Esophagus muscularis mucosa (tissue), 4 donors: ENCODE measurements around the gene CPEB3. TPM values are rescaled to one million over a fixed set of nuclear protein-coding genes. Genes with fewer than 3 reads are reported as not detected.

Experiments used
- DNase-seq: peaks from one replicate; pipeline ENCODE4 v3.0.0-alpha.2; 2017; ENCODE audit errors: extremely low spot score
- H3K27ac ChIP-seq, 4 donors: fragments of 200-600 bp; sonication (generic); replicated peaks in 1 of 4; 1 replicate in 3 of 4; 2 replicates in 1 of 4; pipeline ENCODE4 v1.5.1; 2016 to 2019; ENCODE audit warnings: mild to moderate bottlenecking in 1 of 4
- H3K27me3 ChIP-seq, 4 donors: fragments of 200-600 bp; sonication (generic); one replicate each; pipeline versions ENCODE4 v1.5.1 to v1.6.0; 2016 to 2019
- H3K36me3 ChIP-seq, 4 donors: fragments of 200-600 bp; sonication (generic); one replicate each; pipeline ENCODE4 v1.5.1; 2016 to 2019
- H3K4me1 ChIP-seq, 4 donors: fragments of 200-600 bp; sonication (generic); one replicate each; pipeline ENCODE4 v1.5.1; 2016 to 2019
- H3K4me3 ChIP-seq, 4 donors: fragments of 200-600 bp; sonication (generic); 1 replicate in 2 of 4; 2 replicates in 2 of 4; pipeline ENCODE4 v1.5.1; 2016 to 2019; ENCODE audit warnings: mild to moderate bottlenecking in 4 of 4, moderate library complexity in 1 of 4
- H3K9me3 ChIP-seq, 4 donors: fragments of 200-600 bp; sonication (generic); 1 replicate in 3 of 4; 2 replicates in 1 of 4; pipeline ENCODE4 v1.5.1; 2016 to 2019
- CTCF ChIP-seq, 3 experiments: fragments of 200-600 bp in 2 of 3; fragments of 450-650 bp in 1 of 3; sonication (generic) in 2 of 3; IDR thresholded peaks; one replicate each; pipeline ENCODE4 v1.5.1; 2017 to 2019; ENCODE audit warnings: antibody characterized with exemption in 3 of 3, mild to moderate bottlenecking in 2 of 3, moderate library complexity in 1 of 3
- EP300 ChIP-seq: sonication (generic); formaldehyde crosslinking; IDR thresholded peaks from one replicate; pipeline ENCODE4 v1.6.1; 2017; ENCODE audit warnings: antibody characterized with exemption
- POLR2A ChIP-seq: fragments of 450-650 bp; IDR thresholded peaks from one replicate; pipeline ENCODE4 v1.6.1; 2017; ENCODE audit warnings: antibody characterized with exemption, moderate library complexity, mild to moderate bottlenecking, low read depth
- POLR2AphosphoS5 ChIP-seq, 2 donors: sonication (generic); formaldehyde crosslinking; IDR thresholded peaks; one replicate each; pipeline ENCODE4 v1.6.1; 2017; ENCODE audit warnings: antibody characterized with exemption in 2 of 2
- WGBS: methylation state at CpG from one replicate; pipeline ENCODE4 v1.1.5; 2018; 5-methylcytosine and 5-hydroxymethylcytosine counted together
- intact Hi-C: fragments of 100-400 bp; cut with DNase I; formaldehyde crosslinking; loops from one replicate; pipeline ENCODE4 v1.15.1; 2023
- total RNA-seq, 4 donors: library from RNA; depleted of rRNA; stranded (reverse); fragments of >200 nt; gene quantifications; one replicate each; pipeline versions ENCODE4 v1.1.0 to v1.2.1, GENCODE V29; 2016

Gene CPEB3
- total RNA-seq, 4 donors from 2014 or later, result 6.8 to 11.0 (median 10.4) TPM

- Histone ChIP-seq H3K27me3 (no peaks in the 10 kb centered on the region), H3K9me3 (no peaks in the 10 kb centered on the region), H3K4me3 (no peak overlapping the region), H3K36me3 (peaks cover 0 to 8% (median 3%) of the 10 kb centered on the region in 4 donors), H3K27ac (no peak overlapping the region), H3K4me1 (peaks cover 2 to 11% (median 4%) of the 10 kb centered on the region in 4 donors)
- WGBS, result 43% methylated on average over 1 of the region's 1 CpG
- DNase-seq, result no peak
- TF ChIP-seq EP300 (no peak), POLR2AphosphoS5 (IDR thresholded peaks at IDR 0.05) (no peak), CTCF (IDR thresholded peaks at IDR 0.05) (no peak), POLR2A (no peak)
- intact Hi-C loops, result no loop called here
These were observed 88.3 kb downstream of the CPEB3 start for GRCh38 chr10:92202536-92202935.

GRCh38 chr10:92200564-92200963 lies 90.3 kb downstream of the CPEB3 start:
- Histone ChIP-seq H3K9me3 (no peaks in the 10 kb centered on the region), H3K36me3 (no peaks in the 10 kb centered on the region), H3K27me3 (no peaks in the 10 kb centered on the region), H3K4me3 (no peak overlapping the region), H3K4me1 (peaks cover 0 to 16% (median 4%) of the 10 kb centered on the region in 4 donors), H3K27ac (no peak overlapping the region)
- intact Hi-C loops, result no loop called here
- 85% methylated on average over 1 of the region's 1 CpG for WGBS
- TF ChIP-seq EP300, result no peak
- no peak for TF ChIP-seq POLR2AphosphoS5 (IDR thresholded peaks at IDR 0.05)
- no peak for DNase-seq

- H3K27me3 ChIP-seq, result no peaks in the 10 kb centered on the region
- peaks cover 0 to 41% (median 5%) of the 10 kb centered on the region in 4 donors for H3K36me3 ChIP-seq
- no peak overlapping the region for H3K4me3 ChIP-seq
- intact Hi-C loops, result no loop called here
- no peaks in the 10 kb centered on the region for H3K9me3 ChIP-seq
- 93% methylated on average over 2 of the region's 2 CpGs for WGBS
- DNase-seq, result no peak
- TF ChIP-seq POLR2A, result no peak
- no peak for TF ChIP-seq EP300
- no peak for TF ChIP-seq CTCF (IDR thresholded peaks at IDR 0.05)
- no peak for TF ChIP-seq POLR2AphosphoS5 (IDR thresholded peaks at IDR 0.05)
- no peak overlapping the region for H3K27ac ChIP-seq
- H3K4me1 ChIP-seq, result no peaks in the 10 kb centered on the region
These were observed 103.8 kb downstream of the CPEB3 start for GRCh38 chr10:92187101-92187500.

GRCh38 chr10:92184977-92185376 lies 105.9 kb downstream of the CPEB3 start:
- 82% methylated on average over 3 of the region's 3 CpGs for WGBS
- no peak for DNase-seq
- H3K27ac ChIP-seq, result no peak overlapping the region
- H3K4me1 ChIP-seq, result peaks cover 9 to 19% (median 15%) of the 10 kb centered on the region in 4 donors
- H3K27me3 ChIP-seq, result no peaks in the 10 kb centered on the region
- peaks cover 0 to 33% (median 2%) of the 10 kb centered on the region in 4 donors for H3K36me3 ChIP-seq
- intact Hi-C loops, result no loop called here
- H3K9me3 ChIP-seq, result no peaks in the 10 kb centered on the region
- no peak overlapping the region for H3K4me3 ChIP-seq
- TF ChIP-seq POLR2A, result no peak
- no peak for TF ChIP-seq EP300
- no peak for TF ChIP-seq CTCF (IDR thresholded peaks at IDR 0.05)

- no peak for DNase-seq
- Histone ChIP-seq H3K27ac (no peak overlapping the region), H3K9me3 (no peaks in the 10 kb centered on the region), H3K4me3 (no peak overlapping the region), H3K36me3 (peaks cover 0 to 26% (median 2%) of the 10 kb centered on the region in 4 donors), H3K4me1 (peaks cover 9 to 28% (median 15%) of the 10 kb centered on the region in 4 donors), H3K27me3 (no peaks in the 10 kb centered on the region)
- intact Hi-C loops, result no loop called here
- TF ChIP-seq CTCF (IDR thresholded peaks at IDR 0.05) (no peak), EP300 (no peak), POLR2AphosphoS5 (IDR thresholded peaks at IDR 0.05) (no peak), POLR2A (no peak)
- 94% methylated on average over 4 of the region's 4 CpGs for WGBS
These were observed 107.7 kb downstream of the CPEB3 start for GRCh38 chr10:92183199-92183598.
